Effector CD4-positive, alpha-beta T cell (primary cell): ENCODE results near the gene GALNT16.

Experiments used
- DNase-seq: peaks from one replicate; pipeline ENCODE4 v3.0.0-alpha.2; 2020

Gene GALNT16

GRCh38 chr14:69345402-69345801 lies 85.4 kb downstream of the GALNT16 start:
- no peak for DNase-seq

DNA sequence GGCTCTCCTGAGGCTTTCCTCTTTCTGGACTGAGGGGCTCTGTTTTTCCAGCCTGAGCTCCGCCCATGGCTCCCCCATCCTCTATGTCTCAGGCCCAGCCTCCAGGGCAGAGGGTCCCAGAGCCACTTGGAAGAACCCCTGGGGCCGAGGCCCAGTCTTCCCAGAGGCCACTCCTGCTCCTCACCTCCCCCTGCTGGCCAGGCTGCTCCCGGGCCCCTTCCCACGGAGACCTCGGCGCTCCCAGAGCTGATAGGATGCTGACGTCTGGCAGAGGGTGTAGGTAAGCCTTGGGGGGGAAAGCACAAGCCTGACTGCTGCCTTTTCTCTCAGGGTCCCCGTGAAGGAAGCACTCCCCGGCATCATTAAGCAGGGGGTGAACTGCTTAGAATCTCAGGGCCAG lies 86.8 kb downstream of the GALNT16 start:
- no peak for DNase-seq

- DNase-seq: no peak
Observed at GRCh38 chr14:69349091-69349777, 89.3 kb downstream of the GALNT16 start.

DNA sequence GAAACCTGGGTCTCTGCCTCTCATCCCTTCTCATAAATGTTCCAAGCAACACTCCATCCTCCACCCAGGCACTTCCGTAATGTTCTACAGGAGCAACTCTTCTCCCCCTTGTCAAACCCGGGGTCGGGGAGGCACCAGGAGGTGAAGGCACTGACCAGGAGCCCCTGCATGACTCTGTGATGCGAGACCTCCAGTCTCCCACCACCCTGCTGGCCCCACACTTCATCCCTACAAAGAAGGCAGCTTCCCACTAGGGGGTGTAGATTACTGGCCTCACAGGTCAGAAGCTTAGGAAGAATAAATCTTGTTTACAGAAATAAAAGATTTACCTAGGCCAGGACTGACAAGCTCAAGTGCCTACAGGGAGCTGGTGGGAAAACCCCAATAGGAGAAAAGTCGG lies 90.9 kb downstream of the GALNT16 start:
- DNase-seq: no peak

- DNase-seq: no peak
Observed at GRCh38 chr14:69351385-69351784, 91.4 kb downstream of the GALNT16 start.

GRCh38 chr14:69351911-69352310 lies 92.0 kb downstream of the GALNT16 start:
- no peak for DNase-seq

DNA sequence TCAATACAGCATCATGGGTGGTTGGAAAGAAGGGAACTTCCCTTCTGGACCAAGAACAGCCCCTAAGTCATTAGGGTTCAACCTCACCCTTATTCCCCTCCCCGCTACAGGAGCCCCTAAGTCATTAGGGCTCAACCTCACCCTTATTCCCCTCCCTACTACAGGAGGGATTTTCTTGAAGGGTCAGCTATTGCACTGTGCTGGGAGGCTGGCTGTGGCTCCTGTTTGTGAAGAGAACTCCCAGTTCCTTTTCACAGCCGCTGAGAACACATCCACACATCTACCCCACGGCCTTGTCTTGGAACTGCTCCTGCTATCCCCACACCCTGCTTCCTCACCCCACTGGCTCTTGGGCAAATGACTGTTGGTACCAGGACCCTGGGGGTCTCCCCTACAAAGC lies 93.2 kb downstream of the GALNT16 start:
- no peak for DNase-seq

GRCh38 chr14:69354383-69355153 lies 94.6 kb downstream of the GALNT16 start:
- peak; percentile 24 for DNase-seq

- no peak for DNase-seq
Observed at GRCh38 chr14:69355154-69355597, 95.2 kb downstream of the GALNT16 start.

- DNase-seq: no peak
Observed at GRCh38 chr14:69355607-69356281, 95.8 kb downstream of the GALNT16 start.

GRCh38 chr14:69356903-69357543 lies 97.1 kb downstream of the GALNT16 start:
- no peak for DNase-seq

DNA sequence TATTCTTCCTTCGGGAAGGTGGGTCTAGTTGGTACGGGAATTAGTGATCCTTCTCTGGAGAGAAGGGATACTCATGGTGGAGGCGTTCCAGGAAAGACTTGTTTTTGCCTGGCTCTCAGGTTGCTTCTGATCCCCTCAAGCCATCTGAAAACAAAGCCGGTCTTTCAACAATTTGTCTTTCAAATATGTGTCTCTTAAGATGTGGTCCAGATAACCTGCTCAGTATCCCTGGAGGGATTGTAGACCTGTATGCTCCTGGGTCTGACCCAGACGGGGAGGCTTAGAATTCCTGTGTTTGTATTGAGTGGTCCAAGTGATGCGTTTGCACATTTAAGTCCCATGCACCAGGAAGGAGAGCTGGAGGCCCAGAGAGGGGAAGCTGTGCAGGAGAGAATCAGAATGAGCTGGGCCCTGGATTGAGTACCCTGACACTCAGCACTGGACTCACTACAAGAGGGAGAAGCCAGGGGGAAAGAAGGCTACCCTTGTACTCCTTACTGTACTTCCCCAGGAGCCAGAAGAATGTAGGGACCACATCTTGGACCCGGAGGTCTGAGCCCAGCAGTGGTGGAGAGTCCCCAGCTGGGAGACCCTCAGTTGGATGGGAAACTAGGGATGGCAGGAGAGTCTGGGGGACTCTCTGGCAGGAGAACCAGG lies 97.7 kb downstream of the GALNT16 start:
- DNase-seq: no peak

DNA sequence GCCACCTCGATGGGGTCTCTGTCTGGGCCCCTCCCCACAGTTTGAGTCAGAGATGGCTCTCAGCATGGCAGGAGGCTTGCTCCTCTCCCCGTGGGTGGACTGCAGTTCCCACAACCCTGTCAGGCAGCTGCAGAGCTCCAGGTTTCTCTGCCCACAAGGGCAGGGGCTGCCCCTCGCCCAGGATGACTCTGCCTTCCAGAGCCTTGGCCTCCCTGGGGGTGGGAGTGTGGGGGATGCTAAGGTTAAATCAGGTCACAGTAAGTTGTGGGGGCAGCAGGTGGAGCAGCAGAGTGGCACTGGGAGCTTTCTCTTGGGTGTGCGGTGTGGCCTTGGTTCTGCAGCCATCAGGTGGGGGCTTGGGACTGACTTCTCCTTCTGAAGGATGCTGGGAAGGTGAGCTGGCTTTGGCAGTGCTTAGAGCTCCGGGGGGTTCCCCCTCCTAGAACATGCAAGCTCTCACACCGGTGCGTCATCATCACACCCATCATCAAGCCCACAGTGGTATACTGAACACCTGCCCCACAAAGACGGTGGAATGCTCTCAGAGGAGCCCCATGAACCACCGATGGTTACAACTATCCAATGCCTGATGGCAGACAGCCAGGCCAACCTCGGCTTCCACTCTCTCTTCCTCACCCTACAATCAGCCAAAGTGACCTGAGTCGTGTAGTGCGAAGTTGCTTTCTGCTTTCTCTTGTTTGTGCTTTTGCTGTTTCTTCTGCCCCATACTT lies 98.4 kb downstream of the GALNT16 start:
- no peak for DNase-seq

GRCh38 chr14:69358966-69359365 lies 99.0 kb downstream of the GALNT16 start:
- DNase-seq: no peak

- no peak for DNase-seq
Observed at GRCh38 chr14:69360438-69361108, 100.6 kb downstream of the GALNT16 start.

GRCh38 chr14:69363055-69363454 lies 103.1 kb downstream of the GALNT16 start:
- DNase-seq: no peak

GRCh38 chr14:69363964-69364363 lies 104.0 kb downstream of the GALNT16 start:
- no peak for DNase-seq

- DNase-seq: no peak
Observed at GRCh38 chr14:69364378-69364777, 104.4 kb downstream of the GALNT16 start.

DNA sequence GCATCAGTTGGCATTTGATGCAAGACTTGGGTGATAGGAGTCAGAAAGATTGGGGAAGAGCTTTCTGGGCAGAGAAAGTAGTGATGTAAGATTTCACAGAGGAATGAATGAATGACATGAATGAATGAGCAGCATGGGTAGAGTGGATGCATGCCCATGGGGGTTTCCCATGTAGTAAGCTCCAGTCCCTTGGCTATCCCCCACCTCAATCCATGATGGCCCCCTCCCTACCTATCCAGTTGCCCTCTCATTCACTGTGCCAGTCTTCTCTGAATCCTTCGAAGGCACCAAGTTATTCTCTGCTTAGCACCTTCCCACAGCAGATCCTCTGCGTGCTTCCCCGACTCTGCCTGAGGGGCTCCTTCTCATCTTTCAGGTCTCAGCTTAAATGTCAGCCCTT lies 106.1 kb downstream of the GALNT16 start:
- no peak for DNase-seq

GRCh38 chr14:69366761-69367160 lies 106.8 kb downstream of the GALNT16 start:
- DNase-seq: no peak

DNA sequence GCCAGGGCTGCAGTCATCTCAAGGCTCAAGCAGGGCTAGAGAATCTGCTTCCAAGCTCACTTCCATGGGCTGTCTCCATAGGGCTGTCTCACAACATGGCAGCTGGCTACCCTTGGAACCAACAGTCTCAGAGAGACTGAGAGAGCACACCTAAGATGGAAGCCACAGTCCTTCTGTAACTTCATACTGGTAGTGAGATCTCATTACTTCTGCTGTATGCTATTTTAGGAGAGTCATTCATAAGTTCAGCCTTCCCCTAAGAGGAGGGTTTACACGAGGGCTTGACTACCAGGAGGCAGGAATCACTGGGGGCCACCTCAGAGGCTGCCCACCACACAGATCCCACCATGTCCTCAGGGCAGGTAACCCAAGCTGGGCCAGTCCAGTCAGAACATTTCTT lies 108.4 kb downstream of the GALNT16 start:
- DNase-seq: no peak
